ENCODE data around the gene C2. TPM values are rescaled to one million over a fixed set of nuclear protein-coding genes. Genes with fewer than 3 reads are reported as not detected.
A peak's percentile ranks its signal among the peaks of the same experiment; 100 is the strongest.
"Not testable (repeated sequence)": the region's sequence is repeated elsewhere in the genome, so short reads cannot be mapped to it uniquely, and the experiment has no call there.

The C2 gene
- total RNA-seq, 1 donor from 2014 or later: not detected

DNA sequence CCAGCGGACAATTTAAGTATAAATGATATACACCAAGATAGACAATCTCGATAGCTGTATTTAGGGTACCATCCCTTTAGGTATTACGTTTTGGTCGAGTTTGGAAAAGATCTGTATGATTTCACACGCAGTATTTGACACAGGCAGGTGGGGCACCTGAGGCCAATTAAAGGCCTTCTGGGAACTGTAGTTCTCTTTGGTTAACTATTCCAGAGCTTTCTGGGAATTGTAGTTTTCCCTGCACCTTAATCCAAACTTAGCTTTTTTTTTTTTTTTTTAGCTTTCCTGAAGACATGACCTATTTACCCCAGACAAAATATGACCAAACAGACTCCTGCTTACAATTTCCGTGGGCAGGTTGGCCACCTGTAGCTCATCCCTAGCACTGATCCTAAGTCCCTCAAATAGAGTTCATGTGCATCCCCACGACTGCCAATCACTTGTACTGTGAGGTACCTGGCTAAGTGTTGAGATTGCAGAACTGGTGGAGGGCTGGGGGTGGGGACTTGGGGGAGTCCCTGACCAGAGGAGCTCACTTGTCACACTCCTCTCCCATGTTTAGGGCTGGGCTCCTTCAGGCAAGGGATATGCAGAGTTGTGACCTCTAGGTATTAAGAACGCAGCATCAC is 29.0 kb upstream of the C2 start:
- no peak for DNase-seq (ENCODE audit: extremely low read depth, low read depth, low spot score)

DNA sequence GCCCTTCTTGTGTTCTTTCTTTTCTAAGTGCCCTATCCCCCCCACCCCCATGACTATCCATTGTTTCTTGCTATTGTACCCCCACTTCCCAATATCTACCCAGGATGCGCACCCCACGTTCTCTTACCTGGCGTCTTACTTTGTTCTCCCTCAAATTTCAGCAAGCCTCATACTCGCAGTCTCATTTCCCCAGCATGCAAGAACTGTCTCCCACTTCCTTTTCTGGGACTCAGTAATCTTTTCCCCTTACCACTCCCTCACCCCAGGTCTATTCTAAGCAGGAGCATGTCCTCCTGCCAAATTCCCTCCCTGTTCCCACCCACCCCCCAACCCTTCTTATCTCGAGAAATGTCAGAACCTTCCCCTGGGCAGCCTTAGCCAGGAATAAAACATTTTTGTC is 28.3 kb upstream of the C2 start:
- no peak for DNase-seq (ENCODE audit: extremely low read depth, low read depth, low spot score)

DNA sequence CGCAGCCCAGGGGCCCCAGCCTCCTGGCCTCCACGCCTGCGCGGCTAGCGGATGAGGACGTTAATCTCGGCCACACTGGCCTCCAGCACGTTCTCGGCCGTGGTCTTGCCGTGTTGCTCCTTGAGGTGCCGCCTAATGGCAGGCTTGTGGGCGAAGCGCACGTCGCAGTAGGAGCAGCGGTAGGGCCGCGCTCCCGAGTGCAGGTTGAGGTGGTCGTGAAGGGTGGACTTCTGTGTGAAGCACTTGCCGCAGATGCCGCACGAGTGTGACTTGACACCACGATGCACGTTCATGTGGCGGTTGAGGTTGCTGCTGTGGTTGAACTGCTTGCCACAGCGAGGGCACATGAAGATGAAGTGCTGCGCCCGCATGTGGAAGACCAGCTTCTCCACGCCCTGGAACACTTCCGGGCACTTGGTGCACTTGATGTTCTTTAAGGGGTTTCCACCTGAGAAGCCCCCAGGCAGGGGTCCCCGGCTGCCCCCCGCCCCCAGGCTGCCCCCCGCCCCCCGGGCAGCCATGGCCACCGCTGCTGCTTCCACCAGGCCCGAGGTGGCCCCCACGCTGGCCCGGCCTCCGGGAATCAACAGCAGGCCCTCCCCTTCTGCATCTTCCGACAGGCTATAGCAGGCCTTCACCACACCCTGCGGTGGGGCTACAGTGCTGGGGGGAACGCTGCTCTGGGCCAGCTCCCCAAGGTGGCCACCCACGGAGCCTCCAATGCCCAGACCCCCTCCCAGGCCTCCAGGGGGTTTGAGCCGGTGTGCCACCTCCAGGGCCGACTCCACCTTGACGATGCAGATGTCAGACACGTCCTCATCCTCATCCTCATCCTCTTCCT is 27.4 kb upstream of the C2 start:
- no peak for DNase-seq (ENCODE audit: extremely low read depth, low read depth, low spot score)

DNA sequence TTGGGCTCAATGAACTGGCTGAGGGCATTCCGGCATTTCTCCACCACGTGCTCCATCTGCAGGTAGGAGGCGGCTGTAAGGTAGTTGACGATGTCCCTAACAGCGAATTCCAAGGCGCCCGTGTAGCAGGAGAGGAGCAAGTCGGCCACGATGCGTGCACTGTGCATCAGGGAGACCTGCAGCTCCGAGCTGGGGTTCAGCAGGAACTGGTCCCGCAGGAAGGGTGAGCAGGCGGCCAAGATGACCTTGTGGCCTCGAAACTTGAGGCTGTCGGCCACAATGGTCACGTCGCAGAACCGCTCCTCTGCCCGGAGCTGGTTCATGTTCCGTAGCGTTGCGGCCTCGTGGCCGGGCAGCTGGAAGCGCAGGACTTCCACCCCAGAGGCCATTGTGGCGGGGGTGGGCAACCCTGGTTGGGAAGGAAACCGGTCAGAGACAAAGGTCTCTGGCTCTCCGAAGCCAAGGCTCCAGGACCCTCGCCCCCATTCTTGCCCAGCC is 26.6 kb upstream of the C2 start:
- DNase-seq (ENCODE audit: extremely low read depth, low read depth, low spot score): no peak

DNA sequence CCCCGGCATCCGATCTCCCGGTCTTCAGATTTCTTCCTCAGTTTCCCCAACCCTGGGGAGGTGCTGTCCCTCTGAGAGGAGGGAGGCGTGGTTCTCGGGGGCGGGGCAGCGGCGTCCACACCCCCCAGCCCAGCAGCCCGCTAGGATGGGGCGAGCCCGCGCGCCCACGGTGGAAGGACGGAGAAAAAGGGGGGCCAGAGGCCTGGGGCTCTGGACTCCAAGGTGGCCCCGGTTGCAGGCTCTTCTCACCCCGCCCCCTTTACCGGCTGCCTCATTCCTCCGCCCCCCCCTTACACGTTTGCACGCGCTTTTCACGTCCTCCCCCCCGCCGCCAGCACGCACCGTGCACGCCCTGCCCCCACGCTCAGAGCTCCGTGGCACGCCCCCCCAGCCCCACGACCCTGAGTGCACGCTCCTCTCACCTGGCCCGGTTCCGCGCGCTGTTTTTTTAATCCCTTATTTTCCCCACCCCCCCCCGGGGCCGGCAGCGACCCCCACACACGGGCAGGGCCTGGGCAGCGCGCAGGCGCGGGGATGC is 26.0 kb upstream of the C2 start:
- no peak for DNase-seq (ENCODE audit: extremely low read depth, low read depth, low spot score)

DNA sequence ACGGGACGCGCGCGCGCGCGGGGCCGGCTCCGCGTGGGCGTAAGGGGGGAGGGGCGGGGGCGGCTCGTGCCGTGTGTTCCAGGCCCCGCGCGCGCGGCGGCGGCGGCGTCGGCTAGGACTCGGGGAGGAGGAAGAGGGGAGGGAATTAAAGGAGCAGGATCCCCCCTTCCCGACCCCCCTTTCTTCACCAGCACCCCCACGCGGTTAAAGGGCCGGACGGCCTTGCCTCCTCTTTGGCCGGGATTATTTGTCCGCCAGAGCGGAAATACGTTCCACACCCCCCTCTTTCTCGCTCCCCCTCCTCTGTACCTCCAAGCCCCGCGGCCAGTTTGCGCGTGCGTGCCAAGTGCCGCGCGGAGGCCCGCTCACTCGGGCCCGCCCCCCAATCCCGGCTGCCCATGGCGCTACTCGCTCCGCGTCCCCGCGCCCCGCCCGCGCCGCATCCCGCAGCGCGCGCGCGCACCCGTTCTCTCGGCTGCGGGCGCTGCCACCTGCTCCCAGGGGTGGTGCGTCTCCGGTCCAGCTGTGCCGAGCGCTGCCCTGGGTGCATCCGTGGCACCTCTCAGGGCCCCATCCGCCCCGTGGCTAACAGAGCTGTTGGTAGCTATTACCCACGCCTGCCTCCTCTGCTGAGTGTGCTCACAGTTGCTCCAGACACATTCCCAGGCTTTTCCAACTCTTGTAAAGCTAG is 25.4 kb upstream of the C2 start, which contains the start of gene ZBTB12:
TSS of gene ZBTB12 (minus strand) at position 134 of the 691 bp plus-strand sequence. CDS start 781 bp downstream, outside the sequence.
- DNase-seq (ENCODE audit: extremely low read depth, low read depth, low spot score): peak; percentile 39

DNA sequence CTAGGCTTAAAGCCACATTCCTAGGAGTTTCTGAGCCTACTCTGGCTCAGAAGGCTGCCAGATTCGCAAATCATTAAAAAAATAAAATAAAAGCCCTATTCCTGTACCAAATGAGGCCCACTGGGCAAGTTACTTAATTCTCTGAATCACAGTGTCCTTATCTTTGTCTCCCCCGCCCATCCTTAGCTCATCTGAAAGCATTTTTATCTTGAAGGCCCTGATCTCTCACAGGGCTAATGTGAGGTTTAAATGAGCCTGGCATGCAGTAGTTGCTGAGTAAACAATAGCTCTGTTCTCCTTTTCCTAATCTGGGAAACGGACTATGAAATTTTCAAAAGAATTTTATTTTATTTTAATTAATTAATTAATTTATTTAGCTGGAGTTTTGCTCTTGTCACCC is 23.6 kb upstream of the C2 start:
- DNase-seq (ENCODE audit: extremely low read depth, low read depth, low spot score): no peak

DNA sequence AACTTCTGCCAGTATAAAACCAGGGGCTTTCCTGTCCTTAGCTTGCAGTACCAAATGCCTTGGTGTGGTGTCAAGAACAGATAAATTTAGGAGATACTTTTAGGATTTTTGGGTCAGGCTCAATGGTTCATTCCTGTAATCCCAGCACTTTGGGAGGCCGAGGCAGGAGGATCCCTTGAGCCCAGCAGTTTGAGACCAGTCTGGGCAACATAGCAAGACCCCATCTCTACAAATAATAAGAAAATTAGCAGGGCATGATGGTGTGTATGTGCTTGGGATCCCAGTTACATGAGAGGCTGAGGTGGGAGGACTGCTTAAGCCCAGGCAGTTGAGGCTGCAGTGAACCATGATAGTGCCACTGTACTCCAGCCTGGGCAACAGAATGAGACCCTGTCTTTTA is 22.5 kb upstream of the C2 start:
- no peak for DNase-seq (ENCODE audit: extremely low read depth, low read depth, low spot score)

DNA sequence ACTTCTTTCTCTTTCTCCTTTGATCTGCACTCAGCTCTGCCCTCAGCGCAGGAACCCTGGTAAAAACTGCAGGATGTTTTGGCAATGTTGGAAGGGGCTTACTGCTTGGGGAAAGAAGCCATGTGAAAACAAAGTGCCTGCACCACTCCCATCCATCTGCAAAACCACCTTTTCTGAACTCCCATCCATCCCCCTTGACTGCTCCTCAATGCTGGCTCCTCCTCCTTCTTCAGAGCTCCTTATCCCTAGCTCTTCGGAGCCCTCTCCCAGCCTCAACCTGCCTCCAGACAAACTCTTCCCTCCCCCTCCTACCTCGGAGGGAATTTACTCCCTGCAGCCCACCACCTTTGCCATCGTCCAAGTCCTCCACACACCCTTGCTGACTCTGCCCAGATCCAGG is 21.4 kb upstream of the C2 start:
- no peak for DNase-seq (ENCODE audit: extremely low read depth, low read depth, low spot score)

DNA sequence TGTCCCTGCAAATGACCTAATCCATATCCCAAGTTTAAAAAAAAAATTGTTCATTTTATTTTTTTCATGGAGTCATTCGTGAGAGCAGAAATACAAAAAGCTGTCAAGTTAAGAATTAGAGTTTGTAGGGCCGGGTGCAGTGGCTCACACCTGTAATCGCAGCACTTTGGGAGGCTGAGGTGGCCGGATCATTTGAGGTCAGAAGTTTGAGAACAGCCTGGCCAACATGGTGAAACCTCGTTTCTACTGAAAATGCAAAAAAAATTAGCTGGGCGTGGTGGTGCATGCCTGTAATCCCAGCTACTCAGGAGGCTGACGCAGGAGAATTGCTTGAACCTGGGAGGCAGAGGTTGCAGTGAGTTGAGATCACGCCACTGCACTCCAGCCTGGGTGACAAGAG is 20.8 kb upstream of the C2 start:
- not testable (repeated sequence) for DNase-seq (ENCODE audit: extremely low read depth, low read depth, low spot score)

DNA sequence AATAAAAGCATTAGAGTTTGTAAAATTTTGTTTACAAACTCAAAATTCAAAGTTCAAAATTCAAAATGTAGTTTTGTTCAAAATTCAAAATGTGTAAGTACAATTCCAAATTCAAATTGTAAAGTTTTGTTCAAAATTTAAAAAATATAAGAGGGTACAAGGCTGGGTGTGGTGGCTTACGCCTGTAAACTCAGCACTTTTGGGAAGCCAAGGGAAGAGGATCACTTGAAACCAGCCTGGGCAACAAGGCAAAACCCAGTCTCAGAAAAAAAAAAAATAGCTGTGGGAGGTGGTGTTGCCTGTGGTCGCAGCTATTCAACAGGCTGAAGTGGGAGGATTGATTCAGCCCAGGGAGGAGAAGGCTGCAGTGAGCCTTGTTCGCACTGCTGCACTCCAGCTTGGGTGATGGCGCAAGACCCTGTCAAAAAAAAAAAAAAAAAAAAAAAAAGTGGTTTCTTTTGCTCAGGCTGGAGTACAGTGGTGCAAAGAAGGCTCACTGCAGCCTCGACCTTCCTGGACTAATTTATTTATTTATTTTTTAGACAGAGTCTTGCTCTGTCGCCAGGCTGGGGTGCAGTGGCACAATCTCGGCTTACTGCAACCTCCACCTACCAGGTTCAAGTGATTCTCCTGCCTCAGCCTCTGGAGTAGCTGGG is 20.2 kb upstream of the C2 start:
- DNase-seq (ENCODE audit: extremely low read depth, low read depth, low spot score): no peak

DNA sequence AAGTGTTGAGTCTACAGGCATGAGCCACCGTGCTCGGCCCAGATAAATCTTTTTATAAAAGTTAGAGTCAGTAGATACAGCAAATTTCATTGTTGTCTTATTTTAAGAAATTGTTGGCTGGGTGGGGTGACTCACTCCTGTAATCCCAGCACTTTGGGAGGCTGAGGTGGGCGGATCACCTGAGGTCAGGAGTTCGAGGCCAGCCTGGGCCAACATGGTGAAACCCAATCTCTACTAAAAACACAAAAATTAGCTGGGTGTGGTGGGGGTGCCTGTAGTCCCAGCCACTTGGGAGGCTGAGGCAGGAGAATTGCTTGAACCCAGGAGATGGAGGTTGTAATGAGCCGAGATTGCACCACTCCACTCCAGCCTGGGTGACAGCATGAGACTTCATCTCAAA is 19.3 kb upstream of the C2 start:
- not testable (repeated sequence) for DNase-seq (ENCODE audit: extremely low read depth, low read depth, low spot score)

DNA sequence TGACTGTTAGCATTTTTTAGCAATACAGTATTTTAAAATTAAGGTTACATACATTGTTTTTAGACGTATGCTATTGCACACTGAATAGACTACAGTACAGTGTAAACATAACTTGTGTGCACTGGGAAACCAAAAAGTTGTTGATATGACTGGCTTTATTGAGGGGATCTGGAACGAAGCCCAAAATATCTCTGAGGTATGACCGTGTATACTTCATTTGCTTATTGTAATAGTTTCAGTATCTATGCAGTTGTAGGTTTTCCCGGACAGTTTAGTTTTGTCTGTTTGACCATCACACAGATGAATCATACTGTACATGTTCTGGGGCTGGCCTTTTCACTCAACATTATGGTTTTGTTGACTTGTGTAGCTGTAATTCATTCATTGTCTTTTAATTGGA is 18.7 kb upstream of the C2 start:
- DNase-seq (ENCODE audit: extremely low read depth, low read depth, low spot score): no peak

DNA sequence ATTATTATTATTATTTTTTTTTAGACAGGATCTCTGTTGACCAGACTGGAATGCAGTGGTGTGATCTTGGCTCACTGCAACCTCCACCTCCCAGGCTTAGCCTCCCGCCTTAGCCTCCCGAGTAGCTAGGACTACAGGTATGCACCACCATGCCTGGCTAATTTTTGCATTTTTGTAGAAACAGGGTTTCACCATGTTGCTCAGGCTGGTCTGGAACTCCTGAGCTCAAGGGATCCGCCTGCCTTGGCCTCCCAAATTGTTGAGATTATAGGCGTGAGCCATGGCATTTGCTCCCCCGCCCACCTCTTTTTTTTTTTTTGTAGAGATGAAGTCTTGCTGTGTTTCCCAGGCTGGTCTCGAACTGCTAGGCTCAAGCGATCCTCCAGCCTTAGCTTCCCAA is 18.2 kb upstream of the C2 start:
- not testable (repeated sequence) for DNase-seq (ENCODE audit: extremely low read depth, low read depth, low spot score)

DNA sequence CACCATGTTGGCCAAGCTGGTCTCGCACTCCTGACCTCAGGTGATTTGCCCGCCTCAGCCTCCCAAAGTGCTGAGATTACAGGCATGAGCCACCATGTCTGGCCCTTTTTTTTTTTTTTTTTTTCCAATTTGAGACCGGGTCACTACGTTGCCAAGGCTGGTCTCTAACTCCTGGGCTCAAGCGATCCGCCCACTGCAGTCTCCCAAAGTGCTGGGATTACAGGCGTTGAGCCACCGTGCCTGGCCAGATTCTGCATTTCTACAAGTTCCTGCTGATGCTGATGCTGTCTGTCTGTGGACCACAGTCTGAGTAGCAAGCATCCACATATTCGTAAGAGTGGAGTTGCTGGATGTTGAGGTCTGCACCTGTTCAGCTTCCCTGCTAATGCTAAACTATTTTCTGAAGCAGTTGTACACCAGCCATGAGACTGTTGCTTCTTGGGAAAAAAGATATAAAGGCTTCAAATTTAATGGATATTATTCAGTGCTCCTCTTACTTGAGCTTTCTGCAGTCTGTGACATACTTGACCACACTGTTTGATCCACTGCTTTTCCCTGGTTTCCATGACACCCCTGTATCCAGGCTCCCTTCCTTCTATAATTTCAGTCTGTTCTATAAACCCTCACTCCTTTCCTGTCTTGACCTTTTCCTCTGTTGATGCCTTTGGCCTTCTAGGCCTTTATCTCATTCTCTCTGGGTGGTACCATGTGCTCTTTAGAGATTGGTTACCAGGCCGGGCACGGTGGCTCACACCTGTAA is 15.5 kb upstream of the C2 start:
- no peak for DNase-seq (ENCODE audit: extremely low read depth, low read depth, low spot score)

DNA sequence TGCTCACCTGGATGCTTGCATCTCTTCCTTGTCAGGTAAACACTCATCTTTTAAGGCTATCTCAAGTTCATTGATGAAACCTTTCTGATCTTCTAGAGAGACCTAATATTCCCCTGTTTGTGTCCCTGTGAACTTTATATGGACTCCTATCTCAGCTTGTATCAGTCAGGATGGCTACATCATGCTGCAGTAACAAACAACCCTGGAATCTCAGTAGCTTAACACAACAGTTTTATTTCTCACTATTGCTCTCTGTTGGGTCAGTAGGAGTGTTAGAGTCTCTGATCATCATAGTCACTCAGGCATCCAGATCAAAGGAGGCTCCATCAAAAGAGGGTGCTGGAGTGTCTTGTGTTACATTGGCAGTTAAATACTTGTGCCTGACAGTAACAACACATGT is 12.2 kb upstream of the C2 start:
- no peak for DNase-seq (ENCODE audit: extremely low read depth, low read depth, low spot score)

DNA sequence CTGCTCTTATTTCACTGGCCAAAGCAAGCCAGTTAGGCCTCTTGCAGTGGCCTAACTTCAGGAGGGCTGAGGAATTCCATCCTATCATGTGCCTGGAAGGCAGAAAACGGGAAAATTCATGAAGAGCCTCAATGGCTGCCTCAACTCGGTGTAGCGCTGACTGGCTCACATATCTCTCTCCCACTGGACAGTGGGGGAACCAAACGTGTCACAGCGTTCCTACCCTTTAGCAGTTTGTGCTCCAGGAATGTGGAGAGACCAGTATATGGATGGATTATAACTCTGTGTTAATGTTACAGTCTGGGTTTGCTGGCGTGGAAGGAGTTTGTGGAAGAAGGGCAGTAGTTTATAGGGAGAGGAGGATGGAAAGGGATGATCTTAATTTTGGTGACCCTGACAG is 11.8 kb upstream of the C2 start:
- no peak for DNase-seq (ENCODE audit: extremely low read depth, low read depth, low spot score)

DNA sequence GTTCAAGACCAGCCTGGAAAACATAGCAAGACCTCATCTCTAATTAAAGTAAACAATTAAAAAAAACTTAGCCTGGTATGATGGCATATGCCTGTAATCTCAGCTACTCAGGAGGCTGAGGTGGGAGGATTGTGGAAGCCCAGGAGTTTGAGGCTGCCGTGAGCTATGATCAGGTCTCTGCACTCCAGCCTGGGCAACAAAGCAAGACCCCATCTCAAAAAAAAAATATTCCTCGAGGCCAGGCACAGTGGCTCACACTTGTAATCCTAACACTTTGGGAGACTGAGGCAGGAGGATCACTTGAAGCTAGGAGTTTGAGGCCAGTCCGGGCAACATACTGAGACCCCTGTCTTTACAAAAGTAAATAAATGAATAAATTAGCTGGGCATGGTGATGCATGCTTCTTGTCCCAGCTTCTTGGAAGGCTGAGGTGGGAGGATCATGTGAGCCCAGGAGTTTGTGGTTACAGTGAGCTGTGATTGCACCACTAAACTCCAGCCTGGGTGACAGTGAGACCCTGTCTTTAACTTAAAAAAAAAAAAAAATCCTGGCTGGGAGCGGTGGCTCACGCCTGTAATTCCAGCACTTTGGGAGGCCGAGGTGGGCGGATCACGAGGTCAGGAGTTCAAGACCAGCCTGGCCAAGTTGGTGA is 9.3 kb upstream of the C2 start:
- DNase-seq (ENCODE audit: extremely low read depth, low read depth, low spot score): no peak

DNA sequence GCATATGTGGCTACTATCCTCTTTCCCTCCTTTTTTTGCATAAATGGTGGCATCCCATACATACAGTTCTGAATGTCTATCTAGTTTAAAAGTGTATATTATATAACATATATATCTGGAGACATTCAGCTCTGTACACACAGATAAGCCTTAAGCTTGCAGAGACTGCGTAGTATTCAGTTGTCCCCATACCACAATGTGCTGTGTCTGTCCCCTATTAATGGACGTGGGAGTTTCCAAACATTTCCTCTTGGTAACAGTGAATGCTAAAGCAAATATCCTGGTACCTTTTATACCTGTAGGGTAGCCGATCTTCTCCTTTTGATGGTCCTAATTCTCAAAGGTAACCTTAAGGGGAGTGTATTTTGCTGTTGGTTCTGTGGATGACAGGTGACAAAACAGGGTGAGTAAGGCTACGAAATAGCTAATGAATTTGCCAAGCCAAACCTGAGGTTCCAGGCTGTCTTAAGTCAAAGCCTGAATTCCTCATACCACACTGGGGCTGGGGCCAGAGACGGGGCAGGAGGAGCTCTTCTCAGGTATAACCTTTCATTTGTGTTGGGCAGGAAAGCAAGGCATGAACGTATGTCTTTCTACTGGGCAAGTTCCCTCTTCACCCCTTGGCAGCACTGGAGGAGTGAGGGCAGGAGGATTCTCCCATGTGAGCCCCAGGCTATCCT is 7.8 kb upstream of the C2 start:
- DNase-seq (ENCODE audit: extremely low read depth, low read depth, low spot score): no peak
